Upper lobe of left lung (tissue), 4 donors: ENCODE results near the gene TENM4.

Source experiments
- EP300 ChIP-seq, 4 donors: sonication (generic); formaldehyde crosslinking; IDR thresholded peaks; one replicate each; pipeline ENCODE4 v1.5.1; 2017; ENCODE audit warnings: antibody characterized with exemption in 4 of 4, control low read depth in 2 of 4
- POLR2A ChIP-seq, 4 donors: fragments of 450-650 bp; IDR thresholded peaks; one replicate each; pipeline ENCODE4 v1.5.1; 2016 to 2017; ENCODE audit warnings: antibody characterized with exemption in 4 of 4, mild to moderate bottlenecking in 2 of 4
- TF ChIP-seq, protein P1 (sequence below), 6 experiments: fragments of 450-650 bp in 4 of 6; fragments of 200-600 bp in 2 of 6; sonication (generic) in 2 of 6; IDR thresholded peaks; one replicate each; pipeline ENCODE4 v1.5.1; 2016 to 2019; ENCODE audit warnings: antibody characterized with exemption in 6 of 6

DNA sequence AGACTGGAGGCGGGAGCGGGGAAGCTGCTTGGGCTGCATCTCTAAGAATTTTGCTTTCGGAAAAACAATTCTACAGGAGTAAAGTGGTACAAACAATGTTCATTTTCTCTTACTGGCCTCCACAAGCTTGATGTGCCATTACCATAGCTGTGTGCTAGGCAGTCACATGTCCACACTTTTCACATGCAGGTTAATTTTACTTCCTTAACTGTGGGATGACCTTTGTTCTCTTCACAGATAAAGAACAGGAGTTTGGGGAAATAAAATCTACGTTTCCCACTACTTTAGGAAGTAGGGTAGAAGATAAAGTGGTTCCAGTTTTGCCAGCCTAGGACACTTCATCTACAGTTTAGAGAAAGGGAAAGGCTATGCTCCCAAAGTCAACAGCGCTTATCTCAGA lies 539.0 kb downstream of the TENM4 start:
- TF ChIP-seq, protein P1, sequence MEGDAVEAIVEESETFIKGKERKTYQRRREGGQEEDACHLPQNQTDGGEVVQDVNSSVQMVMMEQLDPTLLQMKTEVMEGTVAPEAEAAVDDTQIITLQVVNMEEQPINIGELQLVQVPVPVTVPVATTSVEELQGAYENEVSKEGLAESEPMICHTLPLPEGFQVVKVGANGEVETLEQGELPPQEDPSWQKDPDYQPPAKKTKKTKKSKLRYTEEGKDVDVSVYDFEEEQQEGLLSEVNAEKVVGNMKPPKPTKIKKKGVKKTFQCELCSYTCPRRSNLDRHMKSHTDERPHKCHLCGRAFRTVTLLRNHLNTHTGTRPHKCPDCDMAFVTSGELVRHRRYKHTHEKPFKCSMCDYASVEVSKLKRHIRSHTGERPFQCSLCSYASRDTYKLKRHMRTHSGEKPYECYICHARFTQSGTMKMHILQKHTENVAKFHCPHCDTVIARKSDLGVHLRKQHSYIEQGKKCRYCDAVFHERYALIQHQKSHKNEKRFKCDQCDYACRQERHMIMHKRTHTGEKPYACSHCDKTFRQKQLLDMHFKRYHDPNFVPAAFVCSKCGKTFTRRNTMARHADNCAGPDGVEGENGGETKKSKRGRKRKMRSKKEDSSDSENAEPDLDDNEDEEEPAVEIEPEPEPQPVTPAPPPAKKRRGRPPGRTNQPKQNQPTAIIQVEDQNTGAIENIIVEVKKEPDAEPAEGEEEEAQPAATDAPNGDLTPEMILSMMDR (IDR thresholded peaks at IDR 0.05): no peak
- TF ChIP-seq POLR2A (IDR thresholded peaks at IDR 0.05): no peak
- no peak for TF ChIP-seq EP300 (IDR thresholded peaks at IDR 0.05)
